Measurements from ENCODE around the gene TOR3A.

- TF ChIP-seq EZH2 (IDR thresholded peaks at IDR 0.05; ENCODE audit: low read length, unreplicated experiment) (no peak), CTCF (conservative IDR thresholded peaks at IDR 0.05; ENCODE audit: low read depth, low read length) (no peak)
Observed at GRCh38 chr1:179038528-179039281, 43.2 kb upstream of the TOR3A start.

All from PC-3 (cell line).